OCI-LY1 (cell line): ENCODE measurements around the gene HDAC2.

Source experiments
- H2AFZ ChIP-seq: fragments of 200-600 bp; sonication (generic), shearing (Covaris generic); 2 replicates; pipeline ENCODE4 v1.6.0; 2014; ENCODE audit warnings: antibody characterized with exemption, mild to moderate bottlenecking, low read length
- H3F3A ChIP-seq: fragments of 200-600 bp; sonication (generic), shearing (Covaris generic); 2 replicates; pipeline ENCODE4 v1.6.0; 2014; ENCODE audit warnings: mild to moderate bottlenecking, antibody characterized with exemption, low read length, moderate library complexity; ENCODE audit not compliant: insufficient read depth
- H3K27ac ChIP-seq: fragments of 200-600 bp; sonication (generic); 2 replicates; pipeline ENCODE4 v1.5.1; 2014; ENCODE audit warnings: low read length, mixed run types, mild to moderate bottlenecking, low read depth; ENCODE audit not compliant: poor library complexity, severe bottlenecking
- H3K27me3 ChIP-seq: fragments of 200-600 bp; sonication (generic); 2 replicates; pipeline ENCODE4 v1.6.0; 2014; ENCODE audit warnings: antibody characterized with exemption, mild to moderate bottlenecking, low read length, moderate library complexity; ENCODE audit not compliant: insufficient read depth
- H3K36me3 ChIP-seq: fragments of 200-600 bp; sonication (generic); 2 replicates; pipeline ENCODE4 v1.6.1; 2014; ENCODE audit warnings: mild to moderate bottlenecking, antibody characterized with exemption, low read length, moderate library complexity, mixed read lengths; ENCODE audit not compliant: insufficient read depth
- H3K4me1 ChIP-seq: fragments of 200-600 bp; sonication (generic); 2 replicates; pipeline ENCODE4 v1.5.1; 2014; ENCODE audit warnings: mild to moderate bottlenecking, low read length, moderate library complexity; ENCODE audit not compliant: insufficient read depth, severe bottlenecking
- H3K4me2 ChIP-seq: fragments of 200-600 bp; sonication (generic), shearing (Covaris generic); 2 replicates; pipeline ENCODE4 v1.6.1; 2014; ENCODE audit warnings: low read length
- H3K4me3 ChIP-seq: fragments of 200-600 bp; sonication (generic); 2 replicates; pipeline ENCODE4 v1.5.1; 2014; ENCODE audit warnings: low read length, low read depth, mild to moderate bottlenecking, mixed read lengths; ENCODE audit not compliant: poor library complexity, severe bottlenecking
- H3K79me2 ChIP-seq: fragments of 200-600 bp; shearing (Covaris generic); 2 replicates; pipeline ENCODE4 v1.6.1; 2016; ENCODE audit warnings: mixed run types, low read length, mixed read lengths; ENCODE audit not compliant: insufficient read depth
- H3K9ac ChIP-seq: fragments of 200-600 bp; sonication (generic), shearing (Covaris generic); 2 replicates; pipeline ENCODE4 v1.6.1; 2014; ENCODE audit warnings: mild to moderate bottlenecking, low read length, mixed read lengths
- H3K9me2 ChIP-seq: fragments of 200-600 bp; sonication (generic), shearing (Covaris generic); 2 replicates; pipeline ENCODE4 v1.6.1; 2014; ENCODE audit warnings: low read depth, mild to moderate bottlenecking, low read length, mixed read lengths
- H3K9me3 ChIP-seq: fragments of 200-600 bp; shearing (Covaris generic); 2 replicates; pipeline ENCODE4 v1.6.1; 2014; ENCODE audit warnings: low read length, mixed read lengths
- H4K20me1 ChIP-seq: fragments of 200-600 bp; sonication (generic), shearing (Covaris generic); 2 replicates; pipeline ENCODE4 v1.6.0; 2016; ENCODE audit warnings: mild to moderate bottlenecking, low read length; ENCODE audit not compliant: insufficient read depth
- CTCF ChIP-seq: fragments of 200-600 bp; sonication (generic), shearing (Covaris generic); IDR thresholded peaks from 2 replicates; pipeline ENCODE4 v1.5.1; 2017; ENCODE audit warnings: mild to moderate bottlenecking, antibody characterized with exemption, low read length, moderate library complexity, mixed read lengths
- EZH2 ChIP-seq: fragments of 200-600 bp; sonication (generic), shearing (Covaris generic); IDR thresholded peaks from 2 replicates; pipeline ENCODE4 v1.8.0; 2017; ENCODE audit warnings: borderline replicate concordance, mixed run types, mild to moderate bottlenecking, antibody characterized with exemption, low read length, moderate library complexity, mixed read lengths

Gene HDAC2

GRCh38 chr6:114007516-114007915 is 36.6 kb upstream of the HDAC2 start:
- Histone ChIP-seq H3K9ac (no peak overlapping the region), H2AFZ (no peak overlapping the region), H3F3A (no peaks in the 10 kb centered on the region), H3K27ac (no peak overlapping the region), H3K4me1 (no peaks in the 10 kb centered on the region), H3K27me3 (no peaks in the 10 kb centered on the region), H3K36me3 (no peaks in the 10 kb centered on the region), H3K9me3 (no peaks in the 10 kb centered on the region), H3K4me3 (no peak overlapping the region), H3K9me2 (no peaks in the 10 kb centered on the region), H4K20me1 (no peaks in the 10 kb centered on the region), H3K79me2 (no peaks in the 10 kb centered on the region), H3K4me2 (no peak overlapping the region)
- TF ChIP-seq EZH2 (no peak), CTCF (no peak)

GRCh38 chr6:114001354-114001753 is 30.4 kb upstream of the HDAC2 start:
- TF ChIP-seq CTCF (no peak), EZH2 (no peak)
- Histone ChIP-seq H3F3A (no peaks in the 10 kb centered on the region), H2AFZ (no peak overlapping the region)

GRCh38 chr6:114000069-114000468 is 29.1 kb upstream of the HDAC2 start:
- H3K27ac ChIP-seq = no peak overlapping the region
- no peaks in the 10 kb centered on the region for H3K27me3 ChIP-seq
- no peaks in the 10 kb centered on the region for H3K9me2 ChIP-seq
- H3K36me3 ChIP-seq = no peaks in the 10 kb centered on the region
- no peaks in the 10 kb centered on the region for H3K4me1 ChIP-seq
- H3K4me3 ChIP-seq = no peak overlapping the region
- no peak overlapping the region for H2AFZ ChIP-seq
- H3F3A ChIP-seq = no peaks in the 10 kb centered on the region
- no peaks in the 10 kb centered on the region for H3K79me2 ChIP-seq
- TF ChIP-seq EZH2 (no peak), CTCF (no peak)
- no peak overlapping the region for H3K4me2 ChIP-seq
- H4K20me1 ChIP-seq = no peaks in the 10 kb centered on the region
- no peak overlapping the region for H3K9ac ChIP-seq
- H3K9me3 ChIP-seq = no peaks in the 10 kb centered on the region

More at GRCh38 chr6:114001354-114001753, 30.4 kb upstream of the HDAC2 start:
- H3K27me3 ChIP-seq = no peaks in the 10 kb centered on the region
- no peak overlapping the region for H3K4me2 ChIP-seq
- no peak overlapping the region for H3K27ac ChIP-seq
- no peaks in the 10 kb centered on the region for H3K36me3 ChIP-seq
- no peaks in the 10 kb centered on the region for H3K79me2 ChIP-seq
- H3K9me2 ChIP-seq = no peaks in the 10 kb centered on the region
- no peak overlapping the region for H3K4me3 ChIP-seq
- no peaks in the 10 kb centered on the region for H3K9me3 ChIP-seq
- H3K4me1 ChIP-seq = no peaks in the 10 kb centered on the region
- no peaks in the 10 kb centered on the region for H4K20me1 ChIP-seq
- no peak overlapping the region for H3K9ac ChIP-seq
